ENCODE measurements around the gene SORCS2.

Gene SORCS2

DNA sequence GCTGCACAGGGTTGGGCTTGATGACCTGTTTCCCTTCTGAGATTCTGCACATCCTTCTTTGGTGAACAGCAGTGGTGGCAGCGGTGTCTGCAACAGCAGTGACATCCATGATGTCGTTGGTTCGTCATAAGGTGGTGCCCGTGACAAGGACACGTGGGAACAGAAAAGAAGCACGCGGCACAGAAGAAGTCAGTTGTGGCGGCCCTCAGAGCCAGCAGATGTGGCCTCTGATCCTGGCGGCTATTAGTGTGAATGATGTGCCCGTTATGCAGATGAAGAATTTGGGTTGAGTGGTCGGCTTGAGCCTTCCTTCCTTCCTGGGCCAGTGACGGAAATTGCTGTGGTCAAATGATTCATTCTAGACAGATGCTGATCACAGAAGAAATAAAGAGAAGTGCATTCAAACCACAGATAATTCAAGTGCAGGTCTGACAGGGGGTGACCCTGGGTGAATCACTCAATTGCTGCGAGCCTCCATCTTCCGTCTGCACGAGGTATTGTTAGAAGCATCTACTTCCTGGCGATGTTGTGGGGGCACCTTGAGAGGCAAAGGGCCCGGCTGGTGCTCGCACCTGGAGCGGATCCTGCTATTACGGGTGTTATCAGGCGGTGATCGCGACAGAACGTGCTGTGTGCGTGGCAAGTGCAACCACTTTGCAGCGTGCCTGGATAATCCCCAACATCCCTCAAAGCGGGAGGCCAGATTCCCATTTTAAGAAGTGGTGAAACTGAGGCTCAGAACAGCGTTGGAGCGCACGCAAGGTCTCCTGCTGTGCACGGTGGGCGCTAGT lies 457.6 kb downstream of the SORCS2 start:
- peak; percentile 29 to 33 for DNase-seq

DNA sequence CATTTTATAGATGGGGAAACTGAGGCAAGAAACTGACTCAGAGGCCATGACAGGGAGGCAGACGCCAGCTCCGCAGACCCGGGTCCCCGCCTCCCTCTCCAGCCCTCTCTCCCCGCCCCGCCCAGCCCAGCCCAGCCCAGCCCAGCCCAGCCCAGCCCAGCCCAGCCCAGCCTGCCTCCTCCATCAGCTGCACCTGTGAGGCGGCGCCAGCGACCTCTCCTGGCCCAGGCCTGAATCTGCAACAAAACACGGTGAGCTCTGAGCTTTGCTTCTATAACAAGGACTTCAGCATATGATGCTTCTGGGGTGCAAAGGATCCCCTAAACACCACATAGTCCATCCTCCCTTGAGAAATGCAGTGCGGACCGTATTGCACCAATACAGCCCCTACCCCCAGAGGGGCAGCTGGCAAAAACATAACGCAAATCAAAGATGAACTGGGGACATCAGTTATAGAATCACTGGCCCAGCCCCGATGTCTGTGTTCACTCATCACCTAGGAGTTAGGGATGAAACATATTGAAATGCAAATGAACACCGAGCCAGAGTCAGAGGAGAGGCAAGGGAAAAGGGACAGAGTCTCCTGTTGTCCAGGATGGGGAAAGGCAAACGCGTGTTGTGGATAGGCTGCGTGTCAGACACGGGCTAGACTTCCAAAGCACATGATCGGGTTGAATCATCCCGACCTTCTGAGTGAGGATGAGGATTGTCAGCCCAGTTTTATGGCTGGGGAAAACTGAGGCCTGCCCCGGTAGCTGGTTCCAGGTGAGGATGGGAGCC lies 458.5 kb downstream of the SORCS2 start:
- DNase-seq: no peak

- DNase-seq: no peak
Measured at GRCh38 chr4:7651461-7651921, 459.2 kb downstream of the SORCS2 start.

- DNase-seq: no peak
Measured at GRCh38 chr4:7652006-7652405, 459.7 kb downstream of the SORCS2 start.

- no peak for DNase-seq
Measured at GRCh38 chr4:7652451-7652881, 460.1 kb downstream of the SORCS2 start.

GRCh38 chr4:7652906-7653305 lies 460.6 kb downstream of the SORCS2 start:
- no peak for DNase-seq

DNA sequence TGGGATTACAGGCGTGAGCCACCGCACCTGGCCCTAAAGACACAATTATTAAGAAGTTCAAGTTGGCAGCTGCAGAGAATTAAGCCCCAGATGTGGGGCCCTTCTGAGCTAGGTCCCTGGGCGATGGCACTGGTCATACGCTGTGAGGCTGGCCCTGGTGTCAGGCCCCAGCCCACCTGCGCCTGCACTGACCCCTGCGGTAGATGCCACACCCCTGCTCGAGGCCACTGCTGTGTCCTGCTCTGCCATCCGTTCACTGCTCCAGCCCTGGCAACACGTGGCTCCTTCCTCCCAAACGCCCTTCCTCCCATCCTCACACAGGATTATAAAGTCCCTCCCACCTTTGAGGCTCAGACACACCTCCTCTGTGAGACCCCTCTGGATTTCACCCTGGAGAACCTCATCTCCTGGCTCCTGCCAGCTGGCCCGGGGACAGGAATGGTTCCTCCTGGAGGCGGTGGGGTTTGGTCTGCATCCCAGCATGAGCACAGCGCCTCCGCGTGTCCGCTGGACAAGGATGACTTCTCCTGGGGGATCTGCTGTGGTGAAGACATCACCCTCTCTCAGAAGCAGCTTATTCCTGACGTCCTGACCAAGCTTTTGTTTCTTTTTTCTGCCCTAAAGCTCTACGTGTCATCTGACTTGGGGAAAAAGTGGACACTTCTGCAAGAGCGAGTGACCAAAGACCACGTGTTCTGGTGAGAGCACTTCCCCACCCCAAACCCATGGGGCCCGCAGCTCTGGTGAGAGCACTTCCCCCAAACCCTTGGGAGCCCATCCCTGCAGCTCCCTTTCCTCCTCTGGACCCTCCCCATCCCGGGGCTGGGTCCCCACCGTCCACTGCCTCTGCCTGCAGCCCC lies 461.4 kb downstream of the SORCS2 start:
- DNase-seq: no peak

DNA sequence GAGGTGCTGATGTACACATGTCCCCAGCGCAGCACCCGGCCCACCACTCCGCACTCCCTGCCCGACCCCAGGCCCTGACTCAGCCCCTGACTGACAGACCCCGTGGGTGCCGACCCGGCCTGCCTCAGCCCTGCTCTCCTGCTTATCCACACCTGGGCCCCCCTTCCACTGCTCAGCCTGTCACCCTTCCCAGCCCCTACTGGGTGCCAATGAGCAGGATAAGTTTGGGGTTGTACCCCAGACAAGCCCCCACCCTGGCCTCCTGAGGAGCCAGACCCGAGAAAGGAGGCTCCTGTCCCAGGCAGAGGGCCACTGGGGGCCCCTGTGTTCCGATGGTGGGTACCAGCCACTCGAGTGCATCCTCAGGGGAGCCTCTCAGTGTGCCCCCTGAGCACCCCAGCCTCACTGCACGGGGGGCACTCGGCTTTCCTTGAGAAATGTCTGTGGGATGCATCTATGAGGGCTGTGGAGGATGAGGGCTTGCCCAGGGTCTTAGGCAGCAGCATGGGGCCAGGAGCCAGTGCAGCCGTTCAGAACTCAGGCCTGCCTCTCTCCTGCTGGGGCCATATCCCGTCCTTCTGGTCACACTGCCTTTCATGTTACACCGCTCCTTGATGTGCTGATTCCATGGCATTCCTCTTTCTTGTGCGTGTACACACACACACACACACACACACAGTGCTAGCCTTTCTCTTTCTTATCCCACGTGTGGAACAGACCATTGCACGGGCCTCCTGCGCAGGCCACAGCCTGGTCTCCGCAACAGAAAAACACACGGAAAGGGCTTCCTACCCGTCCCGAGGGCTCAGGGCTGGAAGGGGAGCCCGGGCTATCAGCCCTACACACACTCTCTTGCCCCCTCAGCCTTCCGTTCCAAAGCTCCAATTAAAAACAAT lies 462.5 kb downstream of the SORCS2 start:
- no peak for DNase-seq

GRCh38 chr4:7655511-7656243 lies 463.3 kb downstream of the SORCS2 start:
- no peak for DNase-seq

- no peak for DNase-seq
Measured at GRCh38 chr4:7656244-7656800, 464.0 kb downstream of the SORCS2 start.

DNA sequence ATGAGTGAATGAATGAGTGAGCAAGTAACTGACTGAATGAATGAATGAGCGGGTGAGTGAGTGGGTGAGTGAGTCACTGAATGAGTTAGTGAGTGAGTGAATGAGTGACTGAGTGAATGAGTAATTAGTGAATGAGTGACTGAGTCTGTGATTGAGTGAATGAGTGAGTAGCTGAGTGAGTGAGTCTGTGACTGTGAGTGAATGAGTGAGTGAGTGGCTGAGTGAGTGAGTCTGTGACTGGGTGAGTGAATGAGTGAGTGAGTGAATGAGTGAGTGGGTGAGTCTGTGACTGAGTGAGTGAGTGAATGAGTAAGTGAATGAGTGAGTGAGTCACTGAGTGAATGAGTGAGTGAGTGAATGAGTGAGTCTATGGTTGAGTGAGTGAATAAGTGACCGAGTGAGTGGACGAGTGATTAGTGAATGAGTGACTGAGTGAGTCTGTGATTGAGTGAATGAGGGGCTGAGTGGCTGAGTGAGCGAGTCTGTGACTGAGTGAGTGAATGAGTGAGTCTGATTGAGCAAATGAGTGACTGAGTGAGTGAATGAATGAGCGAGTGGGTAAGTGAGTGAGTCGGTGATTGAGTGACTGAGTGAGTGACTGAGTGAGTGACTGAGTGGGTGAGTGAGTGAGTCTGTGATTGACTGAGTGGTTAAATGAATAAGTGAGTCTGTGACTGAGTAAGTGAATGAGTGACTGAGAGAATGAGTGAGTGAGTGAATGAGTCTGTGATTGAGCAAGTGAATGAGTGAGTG lies 465.4 kb downstream of the SORCS2 start:
- no peak for DNase-seq

DNA sequence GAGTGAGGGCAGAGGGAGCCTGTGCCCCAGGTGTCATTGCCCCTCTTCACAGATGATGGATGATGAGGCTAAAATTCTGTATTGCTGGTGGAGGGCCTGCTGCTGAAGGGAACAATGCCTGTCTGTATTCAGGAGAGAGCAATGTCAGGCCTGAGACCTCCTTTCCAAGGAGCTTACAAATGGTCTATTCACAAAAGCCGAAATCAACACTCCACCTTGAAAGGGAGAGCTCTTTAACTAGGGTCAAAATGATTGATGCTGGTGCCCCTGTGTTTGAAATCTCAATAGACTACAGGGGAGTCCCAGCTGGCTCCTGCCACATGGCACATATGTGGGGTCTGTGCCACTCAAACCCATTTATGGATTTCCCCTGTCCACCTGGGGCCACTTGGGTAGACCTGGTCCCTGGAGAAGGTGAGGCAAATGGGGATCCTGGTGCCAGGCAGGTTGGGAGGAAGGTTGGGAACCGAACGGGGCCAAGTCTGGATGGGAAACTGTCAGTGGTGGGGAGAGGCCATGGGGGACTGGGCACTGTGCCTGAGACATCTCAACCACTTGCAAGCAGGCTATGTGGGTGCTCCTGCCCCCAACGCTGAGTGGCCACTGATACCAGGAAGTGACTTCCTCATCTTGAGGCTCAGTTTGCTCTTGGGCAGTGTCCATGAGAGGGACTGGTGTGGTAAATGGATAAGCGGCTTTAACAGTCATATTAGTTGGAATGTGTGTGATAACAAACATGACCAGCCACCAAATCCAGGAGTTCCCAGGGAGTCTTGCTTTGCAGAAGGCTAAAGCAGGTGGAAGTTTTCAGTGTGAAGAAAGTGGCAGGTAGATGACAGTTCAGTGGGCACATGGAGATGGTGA lies 466.2 kb downstream of the SORCS2 start:
- no peak for DNase-seq

DNA sequence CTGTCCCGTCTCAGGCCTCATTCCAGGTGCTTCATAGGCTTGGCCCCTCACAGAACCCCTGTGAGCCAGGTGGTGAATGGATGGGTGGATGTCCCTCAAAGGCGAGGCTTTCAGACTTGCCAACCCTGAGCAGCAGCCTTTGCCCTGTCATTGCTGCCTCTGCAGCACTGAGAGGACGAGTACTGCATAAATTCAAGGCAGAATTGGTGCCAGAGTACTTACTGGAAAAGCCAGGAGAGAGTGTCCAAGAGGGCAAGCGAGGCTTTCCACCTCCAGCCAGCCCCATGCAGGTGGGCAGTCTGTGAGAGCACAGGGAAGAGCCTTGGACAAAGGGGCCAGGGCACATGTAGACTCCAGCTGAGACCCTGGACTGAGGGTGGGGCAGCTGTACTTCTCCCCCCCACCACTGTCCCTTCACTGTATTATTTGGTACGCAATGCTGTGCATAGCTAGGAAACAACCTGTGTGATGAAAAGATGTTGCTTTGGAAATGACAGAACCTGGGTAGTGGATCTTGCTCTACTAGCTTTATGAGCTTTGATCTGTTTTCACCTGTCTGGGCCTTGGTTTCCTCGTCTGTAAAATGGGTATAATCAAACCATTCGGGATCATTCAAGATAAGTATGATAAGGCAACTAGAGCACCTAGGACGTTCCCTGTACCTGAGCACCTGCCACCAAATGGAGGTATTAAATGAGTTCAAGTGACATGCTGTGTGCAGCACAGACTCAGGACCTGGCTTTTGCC lies 467.3 kb downstream of the SORCS2 start:
- DNase-seq: no peak

DNA sequence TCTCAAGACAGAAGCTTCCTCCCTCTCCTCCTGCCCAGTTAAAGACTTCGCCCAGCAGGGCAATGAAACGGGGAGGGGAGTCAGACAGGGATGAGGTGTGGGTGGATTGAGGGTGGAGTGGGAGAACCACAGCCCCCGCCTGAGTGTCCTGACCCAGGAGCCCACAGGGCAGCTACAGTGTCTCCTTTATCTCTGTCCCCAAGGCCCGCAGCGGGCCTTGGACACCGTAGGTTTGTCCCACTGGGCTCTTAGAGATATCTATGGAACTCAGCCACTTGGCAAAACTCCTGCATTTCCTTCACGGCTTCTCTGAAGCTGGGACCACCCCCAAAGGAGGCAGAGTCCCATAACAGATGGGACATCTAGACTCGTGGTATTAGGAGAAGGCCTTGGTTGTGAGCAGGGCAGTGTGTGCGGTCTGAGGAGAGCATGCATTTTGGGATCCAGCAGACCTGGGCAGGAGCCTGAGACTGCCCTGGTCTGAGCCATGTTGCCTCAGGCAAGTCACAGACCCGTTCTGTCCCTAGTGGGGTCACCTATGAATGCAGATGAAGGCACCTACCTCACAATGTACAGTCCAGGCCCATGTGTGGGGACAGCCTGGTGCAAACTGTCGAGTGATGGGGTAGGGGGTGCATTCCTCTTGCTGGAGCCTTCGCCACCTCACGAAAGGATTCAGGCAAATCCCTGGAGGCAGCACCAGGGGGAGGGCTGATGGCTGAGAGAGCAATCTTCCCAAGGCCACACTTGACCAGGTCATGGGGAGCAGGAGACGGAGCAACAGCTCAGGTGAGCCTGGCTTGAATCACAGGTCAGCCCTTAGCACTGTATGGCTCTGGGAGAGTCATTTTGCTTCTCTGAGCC lies 468.1 kb downstream of the SORCS2 start:
- DNase-seq: no peak

- no peak for DNase-seq
Measured at GRCh38 chr4:7661066-7661748, 468.9 kb downstream of the SORCS2 start.

DNA sequence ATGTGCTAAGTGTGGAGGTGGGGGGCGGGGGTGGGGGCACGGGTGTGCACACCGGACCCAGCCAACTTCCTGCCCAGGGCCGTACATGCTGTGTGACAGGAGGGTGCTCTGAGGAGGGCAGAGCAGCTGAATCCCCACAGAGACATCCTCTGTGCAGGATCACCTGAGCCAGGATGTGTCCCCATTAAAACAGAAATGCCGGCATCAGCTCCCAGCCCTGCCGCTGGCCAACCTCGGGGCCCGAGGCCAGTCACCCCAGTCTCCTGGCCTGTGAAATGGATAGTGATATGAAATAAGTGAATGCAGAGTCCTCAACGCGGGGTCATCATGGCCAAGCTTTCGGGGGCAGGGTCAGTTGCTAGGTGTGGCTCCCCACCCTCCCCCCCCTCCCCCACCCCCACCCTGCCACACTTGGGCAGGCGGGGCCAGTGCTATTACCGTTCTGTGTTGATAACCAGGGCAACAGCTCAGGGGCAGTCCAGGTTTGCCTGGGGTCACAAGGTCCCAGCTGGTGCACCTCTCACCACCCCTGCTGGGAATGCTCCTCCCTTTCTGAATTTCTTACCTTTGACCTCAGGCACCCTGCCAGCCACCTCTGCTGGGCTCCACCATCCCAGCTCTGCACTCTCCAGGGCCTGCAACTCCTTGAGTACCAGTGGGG lies 469.6 kb downstream of the SORCS2 start:
- DNase-seq: no peak

Measured in activated CD4-positive, alpha-beta T cell treated with anti-CD3 and anti-CD28 coated beads for 4 hours (primary cell).